B cell (primary cell): ENCODE measurements around the gene SCAI. TPM values are rescaled to one million over a fixed set of nuclear protein-coding genes. Genes with fewer than 3 reads are reported as not detected.

Experiments
- ATAC-seq: fragments of 200-7000 bp; cut with Tn5 transposase; one replicate; pipeline ENCODE4 v1.10.0; 2021; ENCODE audit warnings: low read depth, mild to moderate bottlenecking, moderate number of reproducible peaks, moderate library complexity
- CTCF ChIA-PET: fragments of 350-600 bp; sonication (Branson Sonifier 250); formaldehyde crosslinking; loops from one replicate; lab custom pipeline; 2021; ENCODE audit warnings: antibody characterized with exemption, inconsistent platforms; lab: Charles Lee
- POLR2A ChIA-PET: fragments of 350-600 bp; sonication (Branson Sonifier 250); formaldehyde crosslinking; loops from one replicate; lab custom pipeline; 2021; ENCODE audit warnings: antibody characterized with exemption; lab: Charles Lee
- DNase-seq: peaks from one replicate; pipeline ENCODE4 v3.0.0; 2013
- H2AFZ ChIP-seq: 2 replicates; pipeline ENCODE4 v1.6.1; 2012; ENCODE audit warnings: mild to moderate bottlenecking, low read depth, low read length; ENCODE audit not compliant: insufficient read depth, poor library complexity, severe bottlenecking
- H3K27ac ChIP-seq, 2 donors: 1 replicate in 1 of 2; 2 replicates in 1 of 2; pipeline ENCODE4 v1.5.1; 2012 to 2013; ENCODE audit warnings: low read length in 2 of 2, mild to moderate bottlenecking in 2 of 2, moderate library complexity in 1 of 2
- H3K27me3 ChIP-seq, 4 experiments: fragments of 200-600 bp in 1 of 4; sonication (generic) in 1 of 4; replicated peaks in 1 of 4; 1 replicate in 2 of 4; 2 replicates in 2 of 4; pipeline versions ENCODE4 v1.6.1 to v1.7.0; 2013 to 2016; ENCODE audit warnings: low read length in 3 of 4, mild to moderate bottlenecking in 2 of 4, mixed read lengths in 1 of 4, moderate library complexity in 1 of 4; ENCODE audit not compliant: insufficient read depth in 4 of 4, control insufficient read depth in 3 of 4; ENCODE audit errors: control extremely low read depth in 1 of 4
- H3K36me3 ChIP-seq, 2 experiments: replicated peaks in 1 of 2; 1 replicate in 1 of 2; 2 replicates in 1 of 2; pipeline versions ENCODE4 v1.6.1 to v1.7.1; 2013; ENCODE audit warnings: low read length in 1 of 2; ENCODE audit not compliant: insufficient read depth in 2 of 2, control insufficient read depth in 1 of 2; ENCODE audit errors: control extremely low read depth in 1 of 2, extremely low read depth in 1 of 2
- H3K4me1 ChIP-seq, 2 donors: fragments of 200-600 bp in 1 of 2; sonication (generic) in 1 of 2; 1 replicate in 1 of 2; 2 replicates in 1 of 2; pipeline versions ENCODE4 v1.5.1 to v1.6.1; 2013 to 2017; ENCODE audit warnings: low read length in 2 of 2; ENCODE audit not compliant: control insufficient read depth in 2 of 2, insufficient read depth in 2 of 2
- H3K4me2 ChIP-seq: replicated peaks from 2 replicates; pipeline ENCODE3; 2012; ENCODE audit warnings: mild to moderate bottlenecking, low read depth, low read length; ENCODE audit not compliant: poor library complexity, severe bottlenecking
- H3K4me3 ChIP-seq, 5 experiments: fragments of 200-600 bp in 1 of 5; sonication (generic) in 1 of 5; 1 replicate in 3 of 5; 2 replicates in 2 of 5; pipeline versions ENCODE4 v1.5.1 to v1.7.0; 2011 to 2016; ENCODE audit warnings: low read length in 4 of 5, mild to moderate bottlenecking in 4 of 5, low read depth in 2 of 5, control low read depth in 1 of 5, moderate library complexity in 1 of 5; ENCODE audit not compliant: insufficient read depth in 1 of 5; ENCODE audit errors: control extremely low read depth in 1 of 5, extremely low read depth in 1 of 5
- H3K79me2 ChIP-seq: fragments of 200-600 bp; sonication (generic); one replicate; pipeline ENCODE4 v1.6.0; 2016; ENCODE audit warnings: low read length; ENCODE audit not compliant: control insufficient read depth, insufficient read depth
- H3K9ac ChIP-seq: fragments of 200-600 bp; sonication (generic); 2 replicates; pipeline ENCODE4 v1.6.1; 2017; ENCODE audit warnings: mild to moderate bottlenecking, low read length, moderate library complexity
- H3K9me3 ChIP-seq, 3 donors: one replicate each; pipeline versions ENCODE4 v1.6.1 to v1.7.1; 2013; ENCODE audit warnings: low read length in 2 of 3; ENCODE audit not compliant: control insufficient read depth in 2 of 3, insufficient read depth in 1 of 3; ENCODE audit errors: control extremely low read depth in 1 of 3
- H4K20me1 ChIP-seq: 2 replicates; pipeline ENCODE4 v1.6.0; 2012; ENCODE audit warnings: mild to moderate bottlenecking, low read length; ENCODE audit not compliant: insufficient read depth, control insufficient read depth, poor library complexity, severe bottlenecking
- H3K27ac Mint-ChIP-seq: one replicate; pipeline ENCODE4 v1.8.0; 2021; ENCODE audit warnings: mixed read lengths
- H3K27me3 Mint-ChIP-seq: one replicate; pipeline ENCODE4 v1.8.0; 2021; ENCODE audit warnings: mixed read lengths
- H3K4me1 Mint-ChIP-seq: one replicate; pipeline ENCODE4 v1.8.0; 2021; ENCODE audit warnings: mixed read lengths
- H3K4me3 Mint-ChIP-seq: one replicate; pipeline ENCODE4 v1.8.0; 2021; ENCODE audit warnings: mixed read lengths
- H3K9me3 Mint-ChIP-seq: one replicate; pipeline ENCODE4 v1.8.0; 2022; ENCODE audit warnings: mixed read lengths; ENCODE audit not compliant: insufficient read depth
- EZH2 ChIP-seq: IDR thresholded peaks from 2 replicates; pipeline ENCODE4 v1.6.1; 2012; ENCODE audit warnings: borderline replicate concordance, low read depth, mild to moderate bottlenecking, moderate library complexity, low read length; ENCODE audit not compliant: insufficient read depth, poor library complexity, severe bottlenecking
- WGBS: methylation state at CpG from one replicate; pipeline ENCODE4 v1.1.5; 2013; ENCODE audit warnings: missing lambda C conversion rate; ENCODE audit not compliant: insufficient coverage; 5-methylcytosine and 5-hydroxymethylcytosine counted together
- intact Hi-C: fragments of 100-400 bp; cut with micrococcal nuclease; formaldehyde crosslinking; loops from one replicate; pipeline ENCODE4 v1.10.0; 2022
- polyA plus RNA-seq: library from polyadenylated mRNA; depleted of rRNA; stranded (reverse); fragments of >200 nt; gene quantifications from 2 replicates; pipeline ENCODE4 v1.2.3, GENCODE V29; 2012
- total RNA-seq, 2 donors: library from RNA; stranded (reverse); fragments of 120-200 nt in 1 of 2; gene quantifications; 1 replicate in 1 of 2; 2 replicates in 1 of 2; pipeline versions ENCODE4 v1.2.3 to v1.2.4, GENCODE V29; 2013 to 2022
- TF ChIP-seq, protein P1 (sequence below): fragments of 200-600 bp; IDR thresholded peaks from one replicate; pipeline ENCODE4 v1.8.0; 2022; ENCODE audit warnings: antibody characterized with exemption, mild to moderate bottlenecking

The SCAI gene
- total and polyA plus RNA-seq, 2 donors (not counting 1 experiment from before 2014, with no cell fraction given) = 3.8 to 19.8 TPM

DNA sequence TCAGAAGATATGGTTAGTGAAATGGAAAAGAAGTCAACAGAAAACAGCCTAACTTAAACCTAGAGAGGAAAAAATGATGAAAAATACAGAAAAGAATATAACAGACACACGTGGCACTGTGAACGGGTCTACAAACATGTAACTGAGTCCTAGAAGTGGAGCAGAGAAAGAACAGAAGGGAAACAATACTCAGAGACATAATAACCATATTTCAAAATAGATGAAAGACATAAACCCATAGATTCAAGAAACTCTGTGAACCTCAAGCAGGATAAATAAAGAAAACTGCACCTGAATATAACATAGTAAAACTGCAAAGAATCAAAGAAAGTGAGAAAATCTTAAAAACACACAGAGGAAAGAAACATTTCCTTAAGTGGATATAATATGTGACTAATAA lies 134.7 kb downstream of the SCAI start:
- H3K9me3 Mint-ChIP-seq = no peaks in the 10 kb centered on the region
- POLR2A ChIA-PET = no interaction called here
- no peak overlapping the region for H3K4me2 ChIP-seq

DNA sequence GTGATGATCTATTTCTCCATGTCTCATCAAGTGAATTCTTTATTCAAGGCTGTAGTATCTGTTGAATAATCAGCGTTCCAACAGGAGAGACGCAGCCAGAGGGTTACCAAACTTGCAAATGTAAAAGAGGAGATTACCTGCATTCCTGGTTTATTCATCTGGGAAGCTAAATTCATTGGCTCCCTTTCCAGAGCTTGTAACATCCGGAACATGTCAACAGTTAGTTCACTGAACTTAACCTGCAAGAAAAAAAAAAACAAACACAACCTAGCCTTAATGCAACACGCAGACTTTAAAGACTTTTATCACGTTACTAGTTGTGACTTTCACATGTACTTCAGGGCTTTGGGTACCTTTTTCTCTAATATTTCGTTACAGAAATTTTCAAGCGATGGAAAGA lies 140.0 kb downstream of the SCAI start:
- intact Hi-C loops = no loop called here
- CTCF ChIA-PET = no interaction called here

More for the DNA sequence above, 134.7 kb downstream of the SCAI start:
- no peaks in the 10 kb centered on the region for H3K79me2 ChIP-seq
- Mint-ChIP-seq H3K4me1 (no peaks in the 10 kb centered on the region), H3K27ac (no peak overlapping the region), H3K27me3 (no peaks in the 10 kb centered on the region), H3K4me3 (no peak overlapping the region)
- H3K27me3 ChIP-seq = no peaks in the 10 kb centered on the region
- TF ChIP-seq, protein P1, sequence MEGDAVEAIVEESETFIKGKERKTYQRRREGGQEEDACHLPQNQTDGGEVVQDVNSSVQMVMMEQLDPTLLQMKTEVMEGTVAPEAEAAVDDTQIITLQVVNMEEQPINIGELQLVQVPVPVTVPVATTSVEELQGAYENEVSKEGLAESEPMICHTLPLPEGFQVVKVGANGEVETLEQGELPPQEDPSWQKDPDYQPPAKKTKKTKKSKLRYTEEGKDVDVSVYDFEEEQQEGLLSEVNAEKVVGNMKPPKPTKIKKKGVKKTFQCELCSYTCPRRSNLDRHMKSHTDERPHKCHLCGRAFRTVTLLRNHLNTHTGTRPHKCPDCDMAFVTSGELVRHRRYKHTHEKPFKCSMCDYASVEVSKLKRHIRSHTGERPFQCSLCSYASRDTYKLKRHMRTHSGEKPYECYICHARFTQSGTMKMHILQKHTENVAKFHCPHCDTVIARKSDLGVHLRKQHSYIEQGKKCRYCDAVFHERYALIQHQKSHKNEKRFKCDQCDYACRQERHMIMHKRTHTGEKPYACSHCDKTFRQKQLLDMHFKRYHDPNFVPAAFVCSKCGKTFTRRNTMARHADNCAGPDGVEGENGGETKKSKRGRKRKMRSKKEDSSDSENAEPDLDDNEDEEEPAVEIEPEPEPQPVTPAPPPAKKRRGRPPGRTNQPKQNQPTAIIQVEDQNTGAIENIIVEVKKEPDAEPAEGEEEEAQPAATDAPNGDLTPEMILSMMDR = no peak
- no peak for TF ChIP-seq EZH2
- H3K4me1 ChIP-seq = no peaks in the 10 kb centered on the region
- WGBS = no CpG with 5 or more reads among the region's 2 CpGs
- H4K20me1 ChIP-seq = no peaks in the 10 kb centered on the region
- no peaks in the 10 kb centered on the region for H3K9me3 ChIP-seq
- intact Hi-C loops = no loop called here
- no peak overlapping the region for H3K9ac ChIP-seq
- H3K4me3 ChIP-seq = no peak overlapping the region
- no peak overlapping the region for H3K27ac ChIP-seq
- CTCF ChIA-PET = no interaction called here
- H2AFZ ChIP-seq = no peak overlapping the region
- no peak for ATAC-seq
- DNase-seq = no peak
- no peaks in the 10 kb centered on the region for H3K36me3 ChIP-seq

More for the DNA sequence above, 140.0 kb downstream of the SCAI start:
- Histone ChIP-seq H3K79me2 (no peaks in the 10 kb centered on the region), H3K4me2 (no peak overlapping the region), H3K4me1 (no peaks in the 10 kb centered on the region), H4K20me1 (no peaks in the 10 kb centered on the region), H3K27ac (no peak overlapping the region), H2AFZ (no peak overlapping the region), H3K36me3 (peaks cover 4 to 10% of the 10 kb centered on the region in 2 experiments), H3K9me3 (no peaks in the 10 kb centered on the region), H3K9ac (no peak overlapping the region), H3K27me3 (no peaks in the 10 kb centered on the region), H3K4me3 (no peak overlapping the region)
- ATAC-seq (no peak), DNase-seq (no peak)
- no peak for TF ChIP-seq EZH2
- TF ChIP-seq, protein P1 = no peak
- no peak overlapping the region for H3K4me3 Mint-ChIP-seq
- no peaks in the 10 kb centered on the region for H3K27me3 Mint-ChIP-seq
- H3K4me1 Mint-ChIP-seq = no peaks in the 10 kb centered on the region
- WGBS = 100% methylated on average over 1 of the region's 7 CpGs
- H3K9me3 Mint-ChIP-seq = no peaks in the 10 kb centered on the region
- POLR2A ChIA-PET = no interaction called here
- H3K27ac Mint-ChIP-seq = no peak overlapping the region
